Astrocyte (in vitro differentiated cells and primary cell): ENCODE results near the gene ZNF385B.
A peak's percentile ranks its signal among the peaks of the same experiment; 100 is the strongest.

ENCODE experiments used
- EZH2 ChIP-seq: IDR thresholded peaks from 2 replicates; pipeline ENCODE4 v1.6.1; 2012; ENCODE audit warnings: mild to moderate bottlenecking, low read length, inconsistent platforms; ENCODE audit not compliant: insufficient read depth
- TF ChIP-seq, protein P1 (sequence below): IDR thresholded peaks from 2 replicates; pipeline ENCODE4 v1.5.1; 2011; ENCODE audit warnings: low read depth, mild to moderate bottlenecking, inconsistent platforms, low read length, moderate library complexity; ENCODE audit not compliant: insufficient read depth

DNA sequence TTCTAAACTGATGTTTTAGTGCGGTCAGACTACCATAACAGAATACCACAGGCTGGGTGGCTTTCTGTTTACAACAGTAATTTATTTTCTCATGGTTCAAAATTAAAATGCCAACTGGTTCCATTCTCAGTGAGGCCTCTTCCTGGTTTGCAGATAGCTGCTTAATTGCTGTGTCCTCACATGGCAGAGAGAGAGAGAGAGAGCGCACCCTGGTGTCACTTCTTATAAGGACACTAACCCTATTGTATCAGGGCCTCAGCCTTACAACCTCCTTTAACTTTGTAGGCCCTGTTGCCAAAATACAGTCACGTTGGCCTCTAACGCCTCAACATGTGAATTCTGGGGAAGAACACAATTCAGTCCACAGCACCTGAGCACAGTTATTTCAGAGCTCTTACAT lies 37.5 kb upstream of the ZNF385B start:
- TF ChIP-seq, protein P1, sequence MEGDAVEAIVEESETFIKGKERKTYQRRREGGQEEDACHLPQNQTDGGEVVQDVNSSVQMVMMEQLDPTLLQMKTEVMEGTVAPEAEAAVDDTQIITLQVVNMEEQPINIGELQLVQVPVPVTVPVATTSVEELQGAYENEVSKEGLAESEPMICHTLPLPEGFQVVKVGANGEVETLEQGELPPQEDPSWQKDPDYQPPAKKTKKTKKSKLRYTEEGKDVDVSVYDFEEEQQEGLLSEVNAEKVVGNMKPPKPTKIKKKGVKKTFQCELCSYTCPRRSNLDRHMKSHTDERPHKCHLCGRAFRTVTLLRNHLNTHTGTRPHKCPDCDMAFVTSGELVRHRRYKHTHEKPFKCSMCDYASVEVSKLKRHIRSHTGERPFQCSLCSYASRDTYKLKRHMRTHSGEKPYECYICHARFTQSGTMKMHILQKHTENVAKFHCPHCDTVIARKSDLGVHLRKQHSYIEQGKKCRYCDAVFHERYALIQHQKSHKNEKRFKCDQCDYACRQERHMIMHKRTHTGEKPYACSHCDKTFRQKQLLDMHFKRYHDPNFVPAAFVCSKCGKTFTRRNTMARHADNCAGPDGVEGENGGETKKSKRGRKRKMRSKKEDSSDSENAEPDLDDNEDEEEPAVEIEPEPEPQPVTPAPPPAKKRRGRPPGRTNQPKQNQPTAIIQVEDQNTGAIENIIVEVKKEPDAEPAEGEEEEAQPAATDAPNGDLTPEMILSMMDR = peak; percentile 21
- TF ChIP-seq EZH2 = no peak
